ENCODE measurements around the gene TGFBR2. TPM values are rescaled to one million over a fixed set of nuclear protein-coding genes. Genes with fewer than 3 reads are reported as not detected.

TGFBR2 gene
- total and polyA plus RNA-seq, 4 donors: 13.9 to 61.2 (median 33.7) TPM

GRCh38 chr3:30720586-30721313 lies 114.3 kb downstream of the TGFBR2 start (continued):
- TF ChIP-seq RXRA (IDR thresholded peaks at IDR 0.05) (peak; percentile 31 to 51), GABPA (IDR thresholded peaks at IDR 0.05 in 1 of 2, conservative IDR thresholded peaks at IDR 0.05 in 1 of 2) (no peak), HNF4A (conservative IDR thresholded peaks at IDR 0.05) (peak; percentile 47 to 51), SP1 (IDR thresholded peaks at IDR 0.05) (peak; percentile 61), EGR1 (IDR thresholded peaks at IDR 0.05; ENCODE audit: low read depth in 2 of 2) (no peak), NR2F2 (IDR thresholded peaks at IDR 0.05) (no peak), FOXA1 (IDR thresholded peaks at IDR 0.05) (peak; percentile 17), ZBTB33 (IDR thresholded peaks at IDR 0.05) (peak; percentile 14)

GRCh38 chr3:30721314-30721634 lies 114.9 kb downstream of the TGFBR2 start:
- no peak for TF ChIP-seq HNF4A (conservative IDR thresholded peaks at IDR 0.05)
- no peak for TF ChIP-seq CTCF (IDR thresholded peaks at IDR 0.05; ENCODE audit: low read depth, low read length, missing input control)
- TF ChIP-seq RXRA (IDR thresholded peaks at IDR 0.05): no peak
- TF ChIP-seq JUND (IDR thresholded peaks at IDR 0.05): no peak
- TF ChIP-seq FOXA2 (IDR thresholded peaks at IDR 0.05): no peak
- no peak for TF ChIP-seq RAD21 (IDR thresholded peaks at IDR 0.05)
- TF ChIP-seq GABPA (IDR thresholded peaks at IDR 0.05 in 1 of 2, conservative IDR thresholded peaks at IDR 0.05 in 1 of 2): no peak
- 40% methylated on average over 2 of the region's 2 CpGs for WGBS
- Histone ChIP-seq H3K9ac (ENCODE audit: low read depth in 1 of 2, low read length in 2 of 2) (no peak overlapping the region), H3K4me3 (ENCODE audit: low read depth in 1 of 3, low read length in 3 of 3) (no peak overlapping the region), H3K27ac (ENCODE audit: low read depth in 1 of 2, low read length in 2 of 2) (peak overlapping the region in 1 of 2 donors; percentile 53), H3K9me3 (ENCODE audit: control insufficient read depth in 4 of 4, low read length in 3 of 4) (no peaks in the 10 kb centered on the region), H3K36me3 (ENCODE audit: control insufficient read depth in 4 of 4, insufficient read depth in 3 of 4, low read depth in 1 of 4, low read length in 3 of 4) (no peaks in the 10 kb centered on the region), H3K27me3 (ENCODE audit: control insufficient read depth in 4 of 4, insufficient read depth in 4 of 4, low read length in 3 of 4) (no peaks in the 10 kb centered on the region), H3K4me1 (ENCODE audit: control insufficient read depth in 4 of 4, insufficient read depth in 4 of 4, low read length in 3 of 4) (peaks cover 0 to 13% (median 9%) of the 10 kb centered on the region in 4 donors)
- DNase-seq (ENCODE audit: low spot score): no peak

- no peak overlapping the region for H3K4me3 ChIP-seq (ENCODE audit: low read depth in 1 of 3, low read length in 3 of 3)
- no peaks in the 10 kb centered on the region for H3K36me3 ChIP-seq (ENCODE audit: control insufficient read depth in 4 of 4, insufficient read depth in 3 of 4, low read depth in 1 of 4, low read length in 3 of 4)
- H3K9me3 ChIP-seq (ENCODE audit: control insufficient read depth in 4 of 4, low read length in 3 of 4): no peaks in the 10 kb centered on the region
- peaks cover 0 to 13% (median 9%) of the 10 kb centered on the region in 4 donors for H3K4me1 ChIP-seq (ENCODE audit: control insufficient read depth in 4 of 4, insufficient read depth in 4 of 4, low read length in 3 of 4)
- 94% methylated on average over 1 of the region's 1 CpG for WGBS
- no peak for DNase-seq (ENCODE audit: low spot score)
- no peak overlapping the region for H3K9ac ChIP-seq (ENCODE audit: low read depth in 1 of 2, low read length in 2 of 2)
- H3K27me3 ChIP-seq (ENCODE audit: control insufficient read depth in 4 of 4, insufficient read depth in 4 of 4, low read length in 3 of 4): no peaks in the 10 kb centered on the region
- TF ChIP-seq FOXA1 (IDR thresholded peaks at IDR 0.05): no peak
- TF ChIP-seq HNF4G (IDR thresholded peaks at IDR 0.05): no peak
- no peak for TF ChIP-seq HNF4A (conservative IDR thresholded peaks at IDR 0.05)
- TF ChIP-seq EGR1 (IDR thresholded peaks at IDR 0.05; ENCODE audit: low read depth in 2 of 2): no peak
- TF ChIP-seq TAF1 (conservative IDR thresholded peaks at IDR 0.05): no peak
- TF ChIP-seq YY1 (IDR thresholded peaks at IDR 0.05): no peak
- no peak for TF ChIP-seq ZBTB33 (IDR thresholded peaks at IDR 0.05)
- no peak for TF ChIP-seq JUND (IDR thresholded peaks at IDR 0.05)
- no peak overlapping the region for H3K27ac ChIP-seq (ENCODE audit: low read depth in 1 of 2, low read length in 2 of 2)
Observed at GRCh38 chr3:30723211-30723610, 116.8 kb downstream of the TGFBR2 start.
